OCI-LY3 (cell line): Measurements from ENCODE around the gene ADIG.

Experiments used
- H2AFZ ChIP-seq: fragments of 200-600, 300-600 bp; shearing (Covaris generic); 2 replicates; pipeline ENCODE4 v1.6.0; 2014; ENCODE audit warnings: antibody characterized with exemption, low read depth, low read length
- H3K27ac ChIP-seq: fragments of 200-600, 300-600 bp; sonication (generic); 2 replicates; pipeline ENCODE4 v1.5.1; 2014; ENCODE audit warnings: mild to moderate bottlenecking, low read length, moderate library complexity, mixed read lengths
- H3K27me3 ChIP-seq: fragments of 200-600, 300-600 bp; sonication (generic); 2 replicates; pipeline ENCODE4 v1.6.1; 2014; ENCODE audit warnings: low read depth, low read length, mixed read lengths
- H3K36me3 ChIP-seq: fragments of 200-600, 300-600 bp; sonication (generic); replicated peaks from 2 replicates; pipeline ENCODE3; 2014; ENCODE audit warnings: low read depth, low read length, mixed read lengths
- H3K4me1 ChIP-seq: fragments of 300-600, 200-600 bp; sonication (generic); 2 replicates; pipeline ENCODE4 v1.6.1; 2014; ENCODE audit warnings: low read length, mixed read lengths
- H3K4me2 ChIP-seq: fragments of 200-600, 300-600 bp; sonication (generic); 2 replicates; pipeline ENCODE4 v1.6.1; 2014; ENCODE audit warnings: low read length, mixed read lengths
- H3K4me3 ChIP-seq: fragments of 300-600, 200-600 bp; sonication (generic); 2 replicates; pipeline ENCODE4 v1.5.1; 2014; ENCODE audit warnings: antibody characterized with exemption, mild to moderate bottlenecking, low read length, moderate library complexity
- H3K79me2 ChIP-seq: fragments of 300-600, 200-600 bp; shearing (Covaris generic); 2 replicates; pipeline ENCODE4 v1.6.1; 2014; ENCODE audit warnings: mild to moderate bottlenecking, low read length, mixed read lengths
- H3K9ac ChIP-seq: fragments of 300-600, 200-600 bp; shearing (Covaris generic); 2 replicates; pipeline ENCODE4 v1.6.0; 2014; ENCODE audit warnings: mild to moderate bottlenecking, low read length, moderate library complexity
- H3K9me3 ChIP-seq: fragments of 200-600, 300-600 bp; shearing (Covaris generic); 2 replicates; pipeline ENCODE4 v1.6.1; 2014; ENCODE audit warnings: low read length, mixed read lengths; ENCODE audit not compliant: insufficient read depth
- H4K20me1 ChIP-seq: fragments of 200-600, 300-600 bp; sonication (generic); 2 replicates; pipeline ENCODE4 v1.6.1; 2016; ENCODE audit warnings: low read length, mixed read lengths; ENCODE audit not compliant: insufficient read depth
- CTCF ChIP-seq: fragments of 200-600, 300-600 bp; sonication (generic); IDR thresholded peaks from 2 replicates; pipeline ENCODE4 v1.5.1; 2014; ENCODE audit warnings: antibody characterized with exemption, low read length, low read depth
- EZH2phosphoT487 ChIP-seq: fragments of 200-600 bp; shearing (Covaris generic); IDR thresholded peaks from 2 replicates; pipeline ENCODE4 v1.6.1; 2018; ENCODE audit warnings: antibody characterized with exemption, mixed run types, low read depth

ADIG gene

GRCh38 chr20:38538789-38539188 lies 42.2 kb upstream of the ADIG start:
- Histone ChIP-seq H3K4me2 (no peak overlapping the region), H3K9ac (no peak overlapping the region), H3K36me3 (peaks cover 77% of the 10 kb centered on the region), H3K79me2 (no peaks in the 10 kb centered on the region), H3K27me3 (no peaks in the 10 kb centered on the region), H4K20me1 (no peaks in the 10 kb centered on the region), H2AFZ (no peak overlapping the region), H3K4me3 (no peak overlapping the region), H3K27ac (no peak overlapping the region), H3K9me3 (no peaks in the 10 kb centered on the region), H3K4me1 (no peaks in the 10 kb centered on the region)
- TF ChIP-seq CTCF (no peak), EZH2phosphoT487 (no peak)

- Histone ChIP-seq H2AFZ (no peak overlapping the region), H3K4me3 (no peak overlapping the region), H3K4me1 (no peaks in the 10 kb centered on the region), H3K27me3 (no peaks in the 10 kb centered on the region), H3K36me3 (peaks cover 72% of the 10 kb centered on the region), H3K4me2 (no peak overlapping the region), H3K9ac (no peak overlapping the region), H3K9me3 (no peaks in the 10 kb centered on the region), H4K20me1 (no peaks in the 10 kb centered on the region), H3K27ac (no peak overlapping the region), H3K79me2 (no peaks in the 10 kb centered on the region)
- TF ChIP-seq EZH2phosphoT487 (no peak), CTCF (no peak)
These were observed 37.7 kb upstream of the ADIG start for GRCh38 chr20:38543014-38543906.

GRCh38 chr20:38545771-38546170 lies 35.2 kb upstream of the ADIG start:
- Histone ChIP-seq H3K36me3 (peaks cover 66% of the 10 kb centered on the region), H3K4me1 (no peaks in the 10 kb centered on the region), H3K9me3 (no peaks in the 10 kb centered on the region), H3K27ac (no peak overlapping the region), H3K9ac (no peak overlapping the region), H2AFZ (no peak overlapping the region), H3K4me2 (no peak overlapping the region), H3K79me2 (no peaks in the 10 kb centered on the region), H3K4me3 (no peak overlapping the region), H3K27me3 (no peaks in the 10 kb centered on the region), H4K20me1 (no peaks in the 10 kb centered on the region)
- TF ChIP-seq CTCF (no peak), EZH2phosphoT487 (no peak)

- H3K9me3 ChIP-seq, result no peaks in the 10 kb centered on the region
These were observed 33.5 kb upstream of the ADIG start for GRCh38 chr20:38547288-38548085.

More at GRCh38 chr20:38547288-38548085, 33.5 kb upstream of the ADIG start:
- Histone ChIP-seq H3K4me1 (no peaks in the 10 kb centered on the region), H3K27ac (no peak overlapping the region), H3K4me3 (no peak overlapping the region), H3K79me2 (no peaks in the 10 kb centered on the region), H2AFZ (no peak overlapping the region), H4K20me1 (no peaks in the 10 kb centered on the region), H3K9ac (no peak overlapping the region), H3K4me2 (no peak overlapping the region), H3K27me3 (no peaks in the 10 kb centered on the region), H3K36me3 (peaks cover 66% of the 10 kb centered on the region)
- no peak for TF ChIP-seq EZH2phosphoT487
